Common myeloid progenitor, CD34-positive (primary cell): Measurements from ENCODE around the gene PACRG.

Experiments
- CTCF ChIA-PET: fragments of 350-600 bp; sonication (Branson Sonifier 250); formaldehyde crosslinking; loops from one replicate; lab custom pipeline; 2021; ENCODE audit warnings: antibody characterized with exemption; lab: Charles Lee
- POLR2A ChIA-PET: fragments of 350-600 bp; sonication (Branson Sonifier 250); formaldehyde crosslinking; loops from one replicate; lab custom pipeline; 2021; ENCODE audit warnings: antibody characterized with exemption; lab: Charles Lee
- DNase-seq, 3 donors: peaks; one replicate each; pipeline versions ENCODE4 v3.0.0 to v3.0.0-alpha.2; 2013
- H3K27ac ChIP-seq, 2 experiments: 1 replicate in 1 of 2; 2 replicates in 1 of 2; pipeline ENCODE4 v1.7.0; 2013; ENCODE audit warnings: inconsistent platforms in 2 of 2, low read length in 2 of 2, mild to moderate bottlenecking in 2 of 2, low read depth in 1 of 2, moderate library complexity in 1 of 2; ENCODE audit not compliant: severe bottlenecking in 2 of 2, insufficient read depth in 1 of 2, poor library complexity in 1 of 2
- H3K27me3 ChIP-seq, 5 experiments: replicated peaks in 2 of 5; 1 replicate in 3 of 5; 2 replicates in 2 of 5; pipeline versions ENCODE4 v1.6.1 to v1.7.0; 2013; ENCODE audit warnings: low read length in 4 of 5, mild to moderate bottlenecking in 2 of 5, moderate library complexity in 2 of 5, inconsistent platforms in 1 of 5; ENCODE audit not compliant: insufficient read depth in 5 of 5, control insufficient read depth in 4 of 5
- H3K36me3 ChIP-seq, 4 experiments: 1 replicate in 2 of 4; 2 replicates in 2 of 4; pipeline versions ENCODE4 v1.6.1 to v1.7.0; 2013; ENCODE audit warnings: low read length in 3 of 4, control low read depth in 1 of 4, mild to moderate bottlenecking in 1 of 4; ENCODE audit not compliant: control insufficient read depth in 4 of 4, insufficient read depth in 4 of 4
- H3K4me1 ChIP-seq, 4 experiments: 1 replicate in 3 of 4; 2 replicates in 1 of 4; pipeline versions ENCODE4 v1.6.1 to v1.7.1; 2013; ENCODE audit warnings: low read length in 3 of 4, mild to moderate bottlenecking in 3 of 4, control low read depth in 1 of 4, inconsistent platforms in 1 of 4, moderate library complexity in 1 of 4; ENCODE audit not compliant: control insufficient read depth in 4 of 4, insufficient read depth in 4 of 4; ENCODE audit errors: control extremely low read depth in 1 of 4
- H3K4me3 ChIP-seq, 7 experiments: 1 replicate in 4 of 7; 2 replicates in 3 of 7; pipeline versions ENCODE4 v1.5.1 to v1.7.0; 2013; ENCODE audit warnings: mild to moderate bottlenecking in 7 of 7, low read length in 6 of 7, moderate library complexity in 6 of 7, inconsistent platforms in 2 of 7, low read depth in 2 of 7, control low read depth in 1 of 7; ENCODE audit not compliant: insufficient read depth in 4 of 7, control insufficient read depth in 1 of 7; ENCODE audit errors: extremely low read depth in 1 of 7
- H3K9me3 ChIP-seq, 5 experiments: 1 replicate in 4 of 5; 2 replicates in 1 of 5; pipeline versions ENCODE4 v1.6.1 to v1.7.1; 2013; ENCODE audit warnings: low read length in 4 of 5, mild to moderate bottlenecking in 2 of 5, inconsistent platforms in 1 of 5, low read depth in 1 of 5, moderate library complexity in 1 of 5; ENCODE audit not compliant: control insufficient read depth in 4 of 5, insufficient read depth in 2 of 5; ENCODE audit errors: control extremely low read depth in 1 of 5
- WGBS: methylation state at CpG from one replicate; pipeline ENCODE4 v1.1.5; 2013; ENCODE audit not compliant: insufficient coverage; 5-methylcytosine and 5-hydroxymethylcytosine counted together

The PACRG gene

GRCh38 chr6:163329991-163330390, 602.2 kb downstream of the PACRG start:
- Histone ChIP-seq H3K27me3 (no peaks in the 10 kb centered on the region), H3K27ac (no peak overlapping the region), H3K36me3 (no peaks in the 10 kb centered on the region), H3K4me1 (peaks cover 0 to 6% (median 4%) of the 10 kb centered on the region in 4 experiments), H3K4me3 (no peak overlapping the region), H3K9me3 (peaks cover 0 to 4% (median 0%) of the 10 kb centered on the region in 5 experiments)
- ChIA-PET POLR2A (no interaction called here), CTCF (no interaction called here)
- DNase-seq, result no peak
- 98% methylated on average over 9 of the region's 9 CpGs for WGBS

DNA sequence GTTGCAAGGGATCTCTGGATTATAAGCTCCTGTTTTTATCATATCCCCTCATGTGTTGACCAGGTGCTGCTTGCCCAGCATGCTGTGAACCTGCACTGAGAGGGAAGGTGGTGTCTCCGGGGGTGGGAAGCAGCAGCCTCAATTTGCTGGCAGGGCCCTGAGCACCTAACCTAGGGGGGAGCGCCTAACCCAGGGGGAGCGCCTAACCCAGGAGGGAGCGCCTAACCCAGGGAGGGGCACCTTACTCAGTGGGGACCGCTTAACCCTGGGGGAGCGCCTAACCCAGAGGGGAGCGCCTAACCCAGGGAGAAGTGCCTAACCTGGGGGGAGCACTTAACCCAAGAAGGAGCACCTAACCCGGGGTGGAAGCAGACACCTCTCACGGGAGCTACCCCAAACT, 603.5 kb downstream of the PACRG start:
- peaks cover 0 to 15% (median 12%) of the 10 kb centered on the region in 4 experiments for H3K4me1 ChIP-seq
- no peak for DNase-seq
- ChIA-PET CTCF (interaction anchor here (0.6 to 1.2 kb wide), 2 partner anchors 58 to 75 kb away, joined by 3 to 4 read pairs; no protein-coding TSS in a partner anchor), POLR2A (no interaction called here)
- H3K36me3 ChIP-seq, result no peaks in the 10 kb centered on the region
- H3K27ac ChIP-seq, result no peak overlapping the region
- H3K9me3 ChIP-seq, result peaks cover 0 to 4% (median 0%) of the 10 kb centered on the region in 5 experiments
- H3K4me3 ChIP-seq, result no peak overlapping the region
- H3K27me3 ChIP-seq, result no peaks in the 10 kb centered on the region
- WGBS, result 77% methylated on average over 5 of the region's 9 CpGs

DNA sequence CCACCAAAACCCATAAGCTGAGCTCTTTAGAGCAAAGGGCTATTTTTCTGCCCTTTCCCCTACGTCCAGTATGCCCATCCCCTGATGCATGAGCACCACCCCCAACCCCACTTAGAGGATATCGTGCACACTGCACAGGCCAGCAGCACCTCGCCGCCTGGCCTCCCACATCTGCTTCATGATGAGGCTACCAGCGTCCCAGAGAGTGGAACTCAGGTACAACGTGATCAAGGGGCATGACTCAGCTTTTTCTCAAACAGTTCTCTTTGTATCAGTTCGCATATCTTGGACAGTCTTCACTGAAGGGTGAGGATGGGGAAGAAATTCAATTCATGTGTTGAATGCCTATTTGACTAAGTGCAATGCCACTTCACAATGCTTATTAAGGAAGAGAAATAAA, 604.8 kb downstream of the PACRG start:
- Histone ChIP-seq H3K9me3 (no peaks in the 10 kb centered on the region), H3K36me3 (no peaks in the 10 kb centered on the region), H3K27me3 (no peaks in the 10 kb centered on the region), H3K27ac (no peak overlapping the region), H3K4me1 (peaks cover 0 to 15% (median 12%) of the 10 kb centered on the region in 4 experiments), H3K4me3 (no peak overlapping the region)
- POLR2A ChIA-PET, result no interaction called here
- WGBS, result 97% methylated on average over 6 of the region's 7 CpGs
- CTCF ChIA-PET, result interaction anchor here (1.2 to 1.4 kb wide), 2 partner anchors 14 to 73 kb away, joined by 3 read pairs; no protein-coding TSS in a partner anchor
- no peak for DNase-seq

GRCh38 chr6:163333038-163333437, 605.3 kb downstream of the PACRG start:
- H3K27ac ChIP-seq, result no peak overlapping the region
- DNase-seq, result no peak
- no peaks in the 10 kb centered on the region for H3K27me3 ChIP-seq
- no peaks in the 10 kb centered on the region for H3K9me3 ChIP-seq
- H3K4me1 ChIP-seq, result peaks cover 0 to 15% (median 12%) of the 10 kb centered on the region in 4 experiments
- CTCF ChIA-PET, result interaction anchor here (1.4 kb wide), 1 partner anchor 15 kb away, joined by 3 read pairs; no protein-coding TSS in a partner anchor
- no peaks in the 10 kb centered on the region for H3K36me3 ChIP-seq
- POLR2A ChIA-PET, result no interaction called here
- WGBS, result 95% methylated on average over 3 of the region's 4 CpGs
- H3K4me3 ChIP-seq, result no peak overlapping the region

DNA sequence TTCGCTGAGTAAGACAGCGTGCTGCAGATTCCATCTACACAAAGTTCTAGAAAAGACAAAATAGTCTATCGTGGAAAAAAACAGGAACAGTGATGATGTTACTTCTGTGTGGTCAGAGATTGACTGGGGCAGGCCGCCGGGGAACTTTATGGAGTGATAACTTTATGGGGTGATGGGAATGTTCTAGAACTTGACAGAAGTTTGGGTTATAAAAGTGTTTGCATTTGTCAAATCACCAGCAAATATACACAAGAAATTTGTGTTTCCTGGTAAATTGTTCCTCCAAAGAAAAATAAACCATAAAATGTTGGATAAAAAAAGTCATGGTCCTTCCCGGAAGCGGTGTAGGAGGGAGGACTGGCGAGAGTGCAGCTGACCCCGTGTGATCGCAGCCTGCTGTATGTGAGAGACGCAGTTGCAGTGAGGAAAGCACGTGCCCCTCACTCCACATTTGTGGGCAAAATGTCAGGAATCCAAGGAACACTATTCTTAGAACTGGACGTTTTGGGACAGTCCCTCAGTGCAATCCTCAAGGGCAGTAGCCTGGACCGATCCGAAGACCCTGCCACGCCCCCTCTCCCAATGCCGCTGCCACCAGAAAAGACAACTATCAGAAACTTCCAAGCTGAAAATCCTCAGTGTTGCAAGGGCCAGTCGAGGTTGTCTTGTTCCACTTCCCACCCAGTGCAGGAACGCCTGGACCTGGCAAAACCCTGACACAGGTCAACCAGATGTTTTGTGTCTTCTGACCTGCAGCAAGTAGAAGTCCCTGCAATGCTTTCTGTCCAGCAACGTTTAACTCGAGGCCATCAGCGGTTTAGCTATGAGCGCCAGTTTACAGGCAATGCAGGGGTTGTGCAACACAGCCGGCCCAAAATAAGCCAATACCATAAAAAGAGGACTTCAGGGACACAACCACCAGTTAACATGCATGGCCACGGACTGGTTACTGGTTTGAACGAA, 606.2 kb downstream of the PACRG start:
- WGBS, result 97% methylated on average over 21 of the region's 26 CpGs
- Histone ChIP-seq H3K4me1 (peaks cover 0 to 21% (median 13%) of the 10 kb centered on the region in 4 experiments), H3K36me3 (no peaks in the 10 kb centered on the region), H3K9me3 (no peaks in the 10 kb centered on the region), H3K27me3 (no peaks in the 10 kb centered on the region), H3K4me3 (no peak overlapping the region), H3K27ac (no peak overlapping the region)
- POLR2A ChIA-PET, result no interaction called here
- CTCF ChIA-PET, result no interaction called here
- no peak for DNase-seq

DNA sequence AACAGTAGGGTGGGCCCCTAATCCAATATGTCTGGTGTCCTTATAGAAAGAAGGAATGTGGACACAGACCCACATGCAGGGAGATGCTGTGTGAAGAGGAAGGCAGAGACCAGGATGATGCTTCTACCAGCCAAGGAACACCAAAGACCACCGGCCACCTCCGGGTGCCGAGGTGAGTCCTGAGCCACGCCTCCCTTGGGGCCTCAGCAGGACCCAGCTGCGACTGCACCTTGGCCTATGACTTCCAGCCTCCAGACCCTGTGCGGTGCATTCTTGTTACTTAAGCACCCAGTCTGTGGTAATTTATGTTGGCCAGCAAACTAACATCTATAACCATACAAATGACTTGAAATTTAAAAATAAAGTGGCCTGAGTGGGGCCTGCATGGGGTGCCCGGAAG, 607.3 kb downstream of the PACRG start:
- Histone ChIP-seq H3K27me3 (no peaks in the 10 kb centered on the region), H3K9me3 (no peaks in the 10 kb centered on the region), H3K36me3 (no peaks in the 10 kb centered on the region), H3K27ac (no peak overlapping the region), H3K4me1 (peaks cover 0 to 23% (median 13%) of the 10 kb centered on the region in 4 experiments), H3K4me3 (no peak overlapping the region)
- 98% methylated on average over 4 of the region's 7 CpGs for WGBS
- no peak for DNase-seq
- POLR2A ChIA-PET, result no interaction called here
- CTCF ChIA-PET, result interaction anchor here (1.3 kb wide), 1 partner anchor 38 kb away, joined by 3 read pairs; no protein-coding TSS in a partner anchor
